ENCODE results near the gene IGFBP1.
A peak's percentile ranks its signal among the peaks of the same experiment; 100 is the strongest.
"Not testable (repeated sequence)": the region's sequence is repeated elsewhere in the genome, so short reads cannot be mapped to it uniquely, and the experiment has no call there.

The IGFBP1 gene

DNA sequence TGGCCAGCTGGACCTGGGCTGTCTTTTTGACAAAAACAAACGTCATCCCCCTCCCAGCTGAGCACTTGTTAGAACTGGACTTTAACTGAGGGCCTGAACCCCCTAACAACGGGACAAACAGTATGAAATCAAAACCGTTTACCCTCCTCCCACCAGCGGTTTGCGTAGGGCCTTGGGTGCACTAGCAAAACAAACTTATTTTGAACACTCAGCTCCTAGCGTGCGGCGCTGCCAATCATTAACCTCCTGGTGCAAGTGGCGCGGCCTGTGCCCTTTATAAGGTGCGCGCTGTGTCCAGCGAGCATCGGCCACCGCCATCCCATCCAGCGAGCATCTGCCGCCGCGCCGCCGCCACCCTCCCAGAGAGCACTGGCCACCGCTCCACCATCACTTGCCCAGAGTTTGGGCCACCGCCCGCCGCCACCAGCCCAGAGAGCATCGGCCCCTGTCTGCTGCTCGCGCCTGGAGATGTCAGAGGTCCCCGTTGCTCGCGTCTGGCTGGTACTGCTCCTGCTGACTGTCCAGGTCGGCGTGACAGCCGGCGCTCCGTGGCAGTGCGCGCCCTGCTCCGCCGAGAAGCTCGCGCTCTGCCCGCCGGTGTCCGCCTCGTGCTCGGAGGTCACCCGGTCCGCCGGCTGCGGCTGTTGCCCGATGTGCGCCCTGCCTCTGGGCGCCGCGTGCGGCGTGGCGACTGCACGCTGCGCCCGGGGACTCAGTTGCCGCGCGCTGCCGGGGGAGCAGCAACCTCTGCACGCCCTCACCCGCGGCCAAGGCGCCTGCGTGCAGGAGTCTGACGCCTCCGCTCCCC is at the start of gene IGFBP1:
IGFBP1 (plus strand) TSS at position 304 of the 808 bp plus-strand sequence; CDS start at position 469, 165 bp downstream.
- in situ Hi-C loops (cut with HindIII; ENCODE audit: low pct_unique_long_range_greater_than_20kb, low sequenced_read_pairs) = no loop called here
- no peak for TF ChIP-seq JUND (IDR thresholded peaks at IDR 0.05; ENCODE audit: low read depth)
- DNase-seq (ENCODE audit: low read depth in 1 of 2, low spot score in 1 of 2) = peak; percentile 47 to 78

DNA sequence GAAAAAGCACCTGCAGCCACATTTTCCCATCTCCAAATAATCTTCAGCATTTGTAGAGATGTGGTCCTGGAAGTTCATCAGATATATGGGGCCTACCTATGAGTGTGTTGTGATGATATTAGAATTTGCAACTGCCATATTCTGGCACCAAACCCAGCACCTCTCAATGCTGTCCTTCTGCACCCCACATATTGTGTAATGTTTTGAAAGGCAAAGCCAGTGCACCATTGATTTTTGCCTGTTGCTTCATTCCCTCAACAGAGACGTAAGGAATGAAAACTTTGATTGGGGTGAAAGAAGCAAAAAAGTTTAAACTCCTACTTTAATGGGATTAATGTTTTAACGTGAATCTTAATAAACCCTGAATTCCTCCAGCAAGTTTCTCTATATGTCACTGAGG is 49.4 kb upstream of the IGFBP1 start:
- in situ Hi-C loops (cut with HindIII; ENCODE audit: low pct_unique_long_range_greater_than_20kb, low sequenced_read_pairs); DNase-seq (ENCODE audit: low read depth in 1 of 2, low spot score in 1 of 2): not testable (repeated sequence)

DNA sequence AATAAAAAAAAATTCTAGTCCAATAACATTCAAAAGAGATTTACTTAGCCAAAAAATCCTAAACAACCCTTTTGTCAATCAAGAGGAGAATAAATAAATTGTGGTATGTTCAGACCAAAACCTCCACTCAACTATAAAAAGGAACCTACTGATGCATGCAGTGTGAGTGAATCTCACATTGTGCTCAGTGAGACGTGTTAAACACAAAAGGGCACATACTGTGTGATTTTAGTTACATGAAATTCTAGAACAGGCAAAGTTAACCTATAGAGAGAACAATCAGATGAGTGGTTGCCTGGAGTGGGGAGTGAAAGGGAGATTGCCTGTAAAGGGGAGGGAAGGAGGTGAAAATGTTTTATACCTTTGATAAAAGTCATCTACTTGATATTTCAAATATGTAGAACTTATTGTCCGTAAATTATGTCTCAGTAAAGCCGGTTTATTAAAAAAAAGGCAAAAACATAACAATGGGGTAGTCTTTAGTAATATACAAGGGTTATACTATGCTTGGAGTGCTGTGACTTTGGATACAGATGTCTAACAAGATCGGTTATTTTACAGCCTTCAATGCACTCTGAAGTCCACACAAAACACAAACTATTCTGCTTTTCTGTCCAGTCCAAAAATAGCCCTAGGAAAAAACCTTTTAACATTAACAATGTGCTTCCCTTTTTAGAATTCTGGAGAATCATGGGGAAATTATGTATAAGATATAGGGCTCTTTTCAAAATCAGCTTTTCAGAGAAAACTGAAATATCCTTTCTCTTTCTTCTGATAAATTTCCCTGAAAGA is 46.2 kb upstream of the IGFBP1 start:
- in situ Hi-C loops (cut with HindIII; ENCODE audit: low pct_unique_long_range_greater_than_20kb, low sequenced_read_pairs); DNase-seq (ENCODE audit: low read depth in 1 of 2, low spot score in 1 of 2): not testable (repeated sequence)

DNA sequence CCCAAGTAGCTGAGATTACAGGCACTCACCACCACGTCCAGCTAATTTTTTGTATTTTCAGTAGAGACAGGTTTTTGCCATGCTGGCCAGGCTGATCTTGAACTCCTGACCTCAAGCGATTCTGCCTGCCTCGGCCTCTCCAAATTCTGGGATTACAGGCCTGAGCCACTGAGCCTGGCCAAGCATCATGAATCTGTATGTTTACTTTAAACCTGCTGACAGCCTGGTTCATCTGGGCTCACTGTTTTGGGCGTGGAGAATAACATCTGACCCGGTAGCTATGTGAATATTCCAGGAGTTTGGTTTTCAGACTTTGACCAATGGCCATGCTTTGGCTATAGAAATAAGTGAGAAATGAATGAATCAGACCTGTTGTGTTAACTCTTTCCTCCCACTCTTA is 41.8 kb upstream of the IGFBP1 start:
- DNase-seq (ENCODE audit: low read depth in 1 of 2, low spot score in 1 of 2); in situ Hi-C loops (cut with HindIII; ENCODE audit: low pct_unique_long_range_greater_than_20kb, low sequenced_read_pairs): not testable (repeated sequence)

DNA sequence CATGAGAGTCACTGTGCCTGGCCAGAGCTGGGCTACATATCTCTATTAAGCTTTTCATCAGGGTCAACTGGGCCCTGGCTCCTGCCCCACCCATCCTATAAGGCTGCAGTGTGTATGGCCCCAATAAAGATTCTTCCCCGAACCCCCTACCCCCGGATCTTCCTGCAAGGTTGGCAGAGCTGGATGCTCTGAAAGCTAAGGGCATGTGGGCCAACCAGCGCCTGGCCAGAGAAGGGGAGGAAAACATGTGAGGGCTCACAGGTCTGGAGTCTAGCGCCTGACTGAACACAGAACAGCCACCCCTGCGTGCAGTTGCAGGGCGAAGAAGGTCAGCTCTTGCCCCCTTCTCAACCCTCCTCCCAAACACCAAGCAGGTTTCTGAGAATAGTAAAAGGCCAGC is 39.6 kb upstream of the IGFBP1 start:
- in situ Hi-C loops (cut with HindIII; ENCODE audit: low pct_unique_long_range_greater_than_20kb, low sequenced_read_pairs); DNase-seq (ENCODE audit: low read depth in 1 of 2, low spot score in 1 of 2): not testable (repeated sequence)

DNA sequence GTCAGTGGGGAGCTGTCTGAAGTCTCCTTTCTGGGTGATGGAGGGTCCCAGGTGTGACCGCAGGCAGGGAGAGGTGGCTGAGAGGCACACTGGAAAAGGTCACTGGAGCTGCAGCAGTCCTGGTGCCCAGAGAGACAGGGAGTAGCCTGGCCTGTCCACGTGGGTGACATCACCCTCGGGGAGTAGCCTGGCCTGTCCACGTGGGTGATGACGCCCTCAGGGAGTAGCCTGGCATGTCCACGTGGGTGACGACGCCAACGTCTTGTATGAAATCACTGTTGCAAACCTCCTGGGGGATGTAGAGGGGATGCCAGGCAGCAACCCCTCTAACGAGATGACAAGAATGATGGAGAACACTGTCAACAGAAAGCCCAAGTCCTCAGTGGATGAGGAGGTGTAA is 35.3 kb upstream of the IGFBP1 start:
- in situ Hi-C loops (cut with HindIII; ENCODE audit: low pct_unique_long_range_greater_than_20kb, low sequenced_read_pairs); DNase-seq (ENCODE audit: low read depth in 1 of 2, low spot score in 1 of 2): not testable (repeated sequence)

DNA sequence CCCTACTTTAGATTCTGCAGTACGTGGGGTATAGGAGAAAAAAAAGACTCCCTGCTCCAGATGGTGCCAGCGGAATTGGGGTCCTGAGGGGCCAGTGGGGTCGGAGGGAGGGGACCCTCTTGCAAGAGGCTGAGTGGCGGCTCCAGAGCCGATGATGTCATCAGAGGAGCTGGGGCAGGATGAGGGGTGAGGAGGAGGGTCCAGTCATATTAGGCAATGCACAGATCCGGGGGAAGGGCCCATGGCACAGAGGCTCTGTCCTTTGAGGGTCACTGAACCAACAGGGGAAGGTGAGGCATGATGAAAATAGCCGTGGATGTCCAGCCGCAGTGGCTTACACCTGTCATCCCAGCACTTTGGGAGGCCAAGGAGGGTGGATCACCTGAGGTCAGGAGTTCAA is 34.8 kb upstream of the IGFBP1 start:
- DNase-seq (ENCODE audit: low read depth in 1 of 2, low spot score in 1 of 2); in situ Hi-C loops (cut with HindIII; ENCODE audit: low pct_unique_long_range_greater_than_20kb, low sequenced_read_pairs): not testable (repeated sequence)

DNA sequence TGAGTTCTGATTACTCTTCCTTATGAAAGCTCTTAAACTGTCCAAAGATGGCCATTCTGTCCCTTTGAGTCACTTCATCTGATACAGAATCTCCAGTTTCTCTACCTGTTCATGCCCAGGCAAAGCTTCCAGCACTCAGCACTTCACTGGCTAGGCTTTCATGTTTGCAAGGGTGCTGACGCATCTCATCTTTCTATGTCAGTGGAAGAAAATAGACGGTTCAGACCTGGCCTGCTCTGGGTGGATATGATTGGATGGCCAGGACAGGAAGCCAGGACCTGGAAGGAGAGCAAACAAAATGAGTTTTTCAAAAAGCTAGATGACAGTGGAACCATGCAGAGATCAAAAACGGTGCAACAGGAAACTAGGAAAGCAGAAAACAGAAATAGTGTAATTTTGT is 32.6 kb upstream of the IGFBP1 start:
- in situ Hi-C loops (cut with HindIII; ENCODE audit: low pct_unique_long_range_greater_than_20kb, low sequenced_read_pairs); DNase-seq (ENCODE audit: low read depth in 1 of 2, low spot score in 1 of 2): not testable (repeated sequence)

DNA sequence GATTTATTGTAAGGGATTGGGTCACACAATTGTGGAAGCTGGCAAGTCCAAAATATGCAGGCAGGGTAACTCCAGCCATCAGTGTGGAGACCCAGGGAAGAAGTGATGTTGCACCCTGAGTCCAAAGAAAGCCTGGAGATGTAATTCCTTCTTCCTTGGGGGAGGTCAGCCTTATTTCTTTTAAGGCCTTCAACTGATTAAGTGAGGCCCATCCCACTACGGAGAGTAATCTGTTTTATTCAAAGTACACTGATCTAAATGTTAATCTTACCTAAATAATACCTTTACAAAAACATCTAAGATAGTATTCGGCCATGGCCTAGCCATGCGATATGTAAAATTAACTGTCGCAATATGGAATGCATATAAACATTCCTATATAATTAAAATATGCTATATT is 31.4 kb upstream of the IGFBP1 start:
- in situ Hi-C loops (cut with HindIII; ENCODE audit: low pct_unique_long_range_greater_than_20kb, low sequenced_read_pairs); DNase-seq (ENCODE audit: low read depth in 1 of 2, low spot score in 1 of 2): not testable (repeated sequence)

DNA sequence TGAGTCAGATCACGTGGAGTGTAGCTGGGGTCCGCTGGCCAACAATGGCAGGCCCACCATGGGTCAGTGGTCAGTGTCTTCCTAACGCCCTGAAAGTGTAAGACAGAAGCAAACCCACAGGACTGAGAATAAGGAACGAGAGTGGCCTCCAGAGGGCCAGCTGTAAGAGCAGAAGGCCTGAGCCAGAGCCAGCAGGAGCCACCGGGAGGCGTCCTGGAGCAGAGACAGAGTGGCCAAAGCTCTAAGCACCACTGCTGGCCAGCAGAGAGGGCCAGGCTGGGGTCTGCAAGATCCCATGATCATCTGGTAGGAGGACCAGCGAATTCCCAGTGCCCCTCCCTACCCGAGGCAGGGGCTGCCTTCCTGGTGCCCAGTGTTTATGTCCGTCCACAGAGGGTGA is 24.6 kb upstream of the IGFBP1 start:
- no peak for DNase-seq (ENCODE audit: low read depth in 1 of 2, low spot score in 1 of 2)
- no peak for TF ChIP-seq JUND (IDR thresholded peaks at IDR 0.05; ENCODE audit: low read depth)
- in situ Hi-C loops (cut with HindIII; ENCODE audit: low pct_unique_long_range_greater_than_20kb, low sequenced_read_pairs) = no loop called here

DNA sequence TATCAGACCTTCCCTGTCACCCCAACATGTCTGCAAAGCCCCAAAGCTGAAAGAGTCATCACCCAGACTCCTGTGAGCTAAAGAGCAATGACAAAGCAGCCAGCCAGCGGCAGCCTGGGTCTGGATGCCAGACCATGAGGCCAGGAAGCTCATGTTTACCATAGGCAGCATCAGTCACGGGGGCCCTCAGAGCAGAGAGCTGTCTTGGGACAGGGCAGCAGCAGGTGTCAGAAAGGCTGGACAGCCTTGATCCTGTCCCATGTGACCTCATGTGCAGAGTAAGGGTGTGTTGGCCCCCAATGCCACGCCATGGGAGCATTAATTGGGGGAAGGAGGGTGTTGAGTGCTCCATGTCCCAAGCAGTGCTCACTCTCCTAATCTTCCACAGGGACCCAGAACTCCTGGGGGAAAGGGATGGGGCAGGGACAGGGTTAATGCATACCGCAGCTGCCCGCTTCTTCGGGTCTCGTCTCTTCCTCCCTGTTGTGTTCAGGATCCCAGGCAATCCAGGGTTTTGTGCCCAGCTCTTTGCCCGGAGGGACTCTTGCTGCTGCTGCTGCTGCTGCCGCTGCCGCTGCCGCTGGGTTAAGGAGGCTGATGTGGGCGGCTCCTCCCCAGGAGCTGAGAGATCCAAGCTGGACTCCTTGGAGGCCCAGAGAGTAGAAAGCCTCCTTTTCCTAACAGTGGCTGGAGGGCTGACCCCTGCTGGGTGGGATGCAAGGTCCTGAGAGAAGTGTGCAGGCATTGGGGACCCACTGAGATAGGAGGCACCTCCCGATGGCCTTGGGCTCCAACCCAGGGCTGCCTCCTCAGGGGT is 22.5 kb upstream of the IGFBP1 start:
- TF ChIP-seq JUND (IDR thresholded peaks at IDR 0.05; ENCODE audit: low read depth) = no peak
- DNase-seq (ENCODE audit: low read depth in 1 of 2, low spot score in 1 of 2) = no peak
- in situ Hi-C loops (cut with HindIII; ENCODE audit: low pct_unique_long_range_greater_than_20kb, low sequenced_read_pairs) = no loop called here

DNA sequence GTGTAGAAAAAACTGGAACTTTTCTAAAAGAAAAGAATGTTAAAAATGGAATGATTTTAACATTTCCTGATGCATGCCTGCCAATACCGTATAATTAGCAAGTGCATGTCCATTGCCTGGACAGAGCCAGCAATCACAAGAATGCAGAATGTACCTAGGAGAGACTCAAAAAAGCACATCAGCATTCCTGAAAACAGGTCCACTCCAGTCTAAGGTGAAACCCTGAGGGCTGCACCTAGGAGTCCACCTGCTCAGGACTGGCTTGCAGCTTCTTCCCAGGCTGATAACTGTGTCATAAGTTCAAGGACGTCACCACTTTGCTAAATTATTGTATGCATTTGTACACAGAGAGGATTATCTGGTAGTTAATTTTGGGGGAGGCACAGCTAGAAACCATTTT is 20.8 kb upstream of the IGFBP1 start:
- DNase-seq (ENCODE audit: low read depth in 1 of 2, low spot score in 1 of 2) = no peak
- in situ Hi-C loops (cut with HindIII; ENCODE audit: low pct_unique_long_range_greater_than_20kb, low sequenced_read_pairs) = no loop called here
- no peak for TF ChIP-seq JUND (IDR thresholded peaks at IDR 0.05; ENCODE audit: low read depth)

DNA sequence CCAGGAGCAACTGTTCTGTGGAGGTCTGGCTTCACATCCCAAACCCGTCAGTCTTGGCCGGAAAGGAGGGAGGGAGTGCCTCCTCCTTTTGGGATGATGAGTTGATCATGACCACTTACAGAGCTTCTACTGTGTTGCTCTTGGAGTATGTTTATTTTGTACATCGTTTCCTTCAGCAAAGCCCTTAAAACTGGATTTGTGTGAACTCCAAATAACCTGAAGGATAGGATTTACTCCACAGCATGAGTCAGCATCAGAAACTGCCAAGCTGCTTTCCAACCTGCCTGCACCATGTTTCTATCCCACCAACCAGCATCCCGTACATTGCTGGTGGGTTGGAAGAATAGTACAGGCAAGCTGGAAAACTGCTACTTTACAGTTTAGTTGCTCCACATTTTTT is 18.9 kb upstream of the IGFBP1 start:
- TF ChIP-seq JUND (IDR thresholded peaks at IDR 0.05; ENCODE audit: low read depth) = no peak
- in situ Hi-C loops (cut with HindIII; ENCODE audit: low pct_unique_long_range_greater_than_20kb, low sequenced_read_pairs) = no loop called here
- peak in 1 of 2 experiments; percentile 20 for DNase-seq (ENCODE audit: low read depth in 1 of 2, low spot score in 1 of 2)
